Stimulated activated CD8-positive, alpha-beta memory T cell treated with anti-CD3 and anti-CD28 coated beads, Interleukin-4, amount 100 ng/mL, for 4 hours (primary cell): Measurements from ENCODE around the gene TIMM17A.

Source experiments
- DNase-seq, 2 donors: peaks; one replicate each; pipeline ENCODE4 v3.0.0-alpha.2; 2020; ENCODE audit warnings: low read depth in 2 of 2, low spot score in 1 of 2

Gene TIMM17A

DNA sequence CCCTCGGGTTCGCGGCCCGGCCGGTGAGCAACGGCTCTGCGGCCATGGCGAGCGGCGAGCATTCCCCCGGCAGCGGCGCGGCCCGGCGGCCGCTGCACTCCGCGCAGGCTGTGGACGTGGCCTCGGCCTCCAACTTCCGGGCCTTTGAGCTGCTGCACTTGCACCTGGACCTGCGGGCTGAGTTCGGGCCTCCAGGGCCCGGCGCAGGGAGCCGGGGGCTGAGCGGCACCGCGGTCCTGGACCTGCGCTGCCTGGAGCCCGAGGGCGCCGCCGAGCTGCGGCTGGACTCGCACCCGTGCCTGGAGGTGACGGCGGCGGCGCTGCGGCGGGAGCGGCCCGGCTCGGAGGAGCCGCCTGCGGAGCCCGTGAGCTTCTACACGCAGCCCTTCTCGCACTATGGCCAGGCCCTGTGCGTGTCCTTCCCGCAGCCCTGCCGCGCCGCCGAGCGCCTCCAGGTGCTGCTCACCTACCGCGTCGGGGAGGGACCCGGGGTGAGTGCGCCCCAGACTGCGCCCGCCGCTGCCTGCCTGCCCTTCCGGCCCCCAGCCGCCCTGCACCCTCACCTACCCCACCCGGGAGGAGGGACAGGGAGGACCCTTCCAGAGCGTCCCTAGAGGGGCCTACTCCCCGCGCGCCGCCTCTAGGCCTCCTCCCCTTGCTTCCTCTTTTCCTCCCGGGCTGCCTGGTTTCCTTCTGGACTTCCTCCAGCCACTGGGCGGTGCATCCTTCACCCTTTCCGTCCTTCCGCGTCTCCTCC, 27.5 kb downstream of the TIMM17A start, which contains the start of gene RNPEP:
TSS of gene RNPEP (plus strand) at position 26 of the 757 bp plus-strand sequence. CDS start at position 45, 19 bp downstream.
- peak in 1 of 2 donors; percentile 9 for DNase-seq

DNA sequence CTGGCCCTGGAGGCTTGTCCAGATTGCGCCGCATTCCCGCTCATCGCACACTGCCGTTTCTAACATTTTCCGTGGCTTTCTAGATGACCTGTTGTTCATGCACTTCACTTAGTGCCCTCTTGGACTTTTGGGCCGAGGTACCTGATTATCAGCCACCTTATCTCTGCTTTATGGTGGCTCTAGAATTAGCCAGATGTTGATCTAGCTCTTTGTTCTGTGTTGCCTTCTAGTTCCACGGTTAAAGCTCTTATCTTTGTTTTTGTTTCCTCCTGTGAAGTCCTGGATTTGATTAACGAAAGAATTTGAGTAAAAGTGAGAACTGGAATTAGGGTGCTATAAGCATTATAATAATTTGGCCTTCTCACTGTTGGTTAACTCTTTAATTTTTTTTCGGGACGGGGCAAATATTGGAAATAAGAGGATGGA, 28.1 kb downstream of the TIMM17A start:
- no peak for DNase-seq

DNA sequence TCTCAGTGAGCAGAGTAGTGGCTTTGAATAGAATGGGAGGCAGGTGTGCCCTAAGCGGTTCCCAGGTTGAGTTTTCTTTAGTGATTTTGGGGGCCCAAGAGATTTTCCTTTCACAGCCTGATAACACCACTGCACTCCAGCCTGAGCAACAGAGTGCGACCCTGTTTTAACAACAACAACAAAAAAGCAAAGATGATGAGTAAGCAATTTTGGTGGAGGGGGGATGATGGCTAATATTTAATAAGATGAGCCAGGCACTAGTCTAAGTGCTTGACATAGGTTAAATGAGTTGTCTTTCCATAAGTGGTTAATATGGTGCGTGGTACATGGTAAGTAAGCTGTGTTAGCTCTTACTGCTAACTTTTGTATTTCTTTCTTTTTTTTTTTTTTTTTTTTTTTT, 29.1 kb downstream of the TIMM17A start:
- DNase-seq: no peak

DNA sequence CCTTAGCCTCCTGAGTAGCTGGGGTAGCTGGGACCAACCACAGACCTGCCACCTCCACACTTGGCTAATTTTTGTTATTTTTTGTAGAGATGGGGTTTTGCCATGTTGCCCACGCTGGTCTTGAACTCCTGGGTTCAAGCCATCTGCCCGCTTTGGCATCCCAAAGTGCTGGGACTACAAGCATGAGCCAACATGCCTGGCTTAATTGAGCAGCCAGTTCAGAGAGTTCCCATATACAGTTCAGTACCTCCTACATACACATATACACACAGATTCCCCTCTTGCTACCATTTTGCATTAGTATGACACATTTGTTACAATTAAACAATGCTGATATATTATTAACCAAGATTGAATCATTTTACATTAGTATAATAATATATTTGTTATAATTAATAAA, 30.1 kb downstream of the TIMM17A start:
- no peak for DNase-seq

DNA sequence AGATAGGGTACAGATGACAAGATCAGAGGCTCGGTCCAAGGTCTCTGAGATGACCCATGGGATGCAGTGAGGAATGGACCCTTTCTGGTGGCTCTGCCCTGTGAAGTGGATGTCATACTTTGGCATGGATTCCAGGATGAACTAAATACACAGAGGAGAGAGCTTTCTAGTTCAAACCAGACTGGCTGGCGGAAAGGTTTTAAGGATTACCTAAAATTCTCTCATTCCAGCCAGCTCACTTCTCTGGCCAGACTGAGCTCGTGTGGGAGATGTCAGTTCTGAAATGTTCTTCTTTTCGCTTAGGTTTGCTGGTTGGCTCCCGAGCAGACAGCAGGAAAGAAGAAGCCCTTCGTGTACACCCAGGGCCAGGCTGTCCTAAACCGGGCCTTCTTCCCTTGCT, 33.3 kb downstream of the TIMM17A start:
- DNase-seq: no peak

DNA sequence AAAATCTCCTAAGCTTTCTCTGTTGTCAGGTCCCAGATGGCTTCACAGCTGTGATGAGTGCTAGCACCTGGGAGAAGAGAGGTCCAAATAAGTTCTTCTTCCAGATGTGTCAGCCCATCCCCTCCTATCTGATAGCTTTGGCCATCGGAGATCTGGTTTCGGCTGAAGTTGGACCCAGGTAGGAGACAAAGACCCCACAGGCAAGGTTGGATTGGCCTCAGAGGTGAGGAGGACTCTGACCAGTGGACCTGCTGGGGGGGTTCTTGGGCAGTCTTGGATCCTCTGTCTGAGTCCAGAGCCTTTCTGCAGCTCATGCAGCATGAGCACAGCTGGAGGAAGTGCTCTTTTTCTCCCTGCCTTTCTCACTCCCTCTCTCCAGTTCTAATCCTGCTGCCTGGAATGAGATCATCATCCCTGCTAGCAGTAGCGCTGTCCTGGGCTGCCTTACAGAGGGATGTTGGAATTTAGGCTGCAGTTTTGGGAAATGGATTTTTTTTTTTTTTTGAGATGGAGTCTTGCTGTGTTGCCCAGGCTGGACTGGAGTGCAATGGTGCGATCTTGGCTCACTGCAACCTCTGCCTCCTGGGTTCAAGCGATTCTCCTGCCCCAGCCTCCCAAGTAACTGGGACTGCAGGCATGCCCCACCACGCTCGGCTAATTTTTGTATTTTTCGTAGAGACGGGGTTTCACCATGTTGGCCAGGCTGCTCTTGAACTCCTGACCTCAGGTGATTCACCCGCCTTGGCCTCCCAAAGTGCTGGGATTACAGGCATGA, 34.2 kb downstream of the TIMM17A start:
- no peak for DNase-seq

DNA sequence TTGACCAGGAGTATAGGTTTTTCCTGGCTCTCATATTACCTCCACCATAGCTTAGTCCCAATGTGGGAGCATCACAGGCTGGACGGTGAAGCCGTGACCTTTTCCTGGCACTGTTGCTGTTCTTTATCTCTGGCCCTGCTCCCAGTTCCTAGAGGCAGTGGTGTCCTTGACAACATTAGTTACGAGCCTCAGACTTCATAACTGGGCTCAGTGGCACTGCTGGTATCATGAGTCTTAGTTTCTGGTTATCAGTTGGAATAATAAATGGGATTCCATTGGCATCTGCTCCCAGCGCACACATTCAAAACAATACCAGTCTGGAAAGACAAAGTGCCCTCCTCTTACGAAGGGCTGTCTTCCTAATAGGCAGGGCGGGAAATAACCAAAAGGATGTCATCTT, 35.1 kb downstream of the TIMM17A start:
- DNase-seq: no peak

DNA sequence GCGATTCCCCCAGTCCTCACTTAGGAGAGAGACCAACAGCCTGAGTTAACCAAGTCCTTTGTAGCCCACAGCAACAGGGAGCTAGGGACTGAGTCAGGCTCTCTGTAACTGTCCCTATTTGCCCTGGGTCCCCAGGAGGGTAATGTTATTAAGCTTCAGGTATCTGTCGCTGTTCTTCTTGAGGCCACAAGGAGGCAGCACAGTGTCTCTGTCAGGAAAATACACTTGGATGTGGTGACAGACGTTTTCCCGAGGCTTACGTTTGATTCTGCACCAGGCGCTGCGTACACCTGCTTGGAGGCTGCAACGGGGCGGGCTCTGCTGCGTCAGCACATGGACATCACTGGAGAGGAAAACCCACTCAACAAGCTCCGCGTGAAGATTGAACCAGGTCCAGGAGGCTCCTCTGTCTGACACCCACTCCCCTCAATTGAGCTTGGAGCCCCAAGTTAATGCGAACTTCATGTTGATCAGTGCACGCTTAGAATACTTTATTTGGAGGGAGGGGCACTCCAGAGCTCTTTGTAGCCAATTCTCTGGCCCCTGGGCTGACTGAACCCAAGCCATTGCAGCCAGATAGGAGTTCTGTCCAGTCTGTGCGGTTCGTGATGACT, 44.4 kb downstream of the TIMM17A start:
- DNase-seq: no peak

DNA sequence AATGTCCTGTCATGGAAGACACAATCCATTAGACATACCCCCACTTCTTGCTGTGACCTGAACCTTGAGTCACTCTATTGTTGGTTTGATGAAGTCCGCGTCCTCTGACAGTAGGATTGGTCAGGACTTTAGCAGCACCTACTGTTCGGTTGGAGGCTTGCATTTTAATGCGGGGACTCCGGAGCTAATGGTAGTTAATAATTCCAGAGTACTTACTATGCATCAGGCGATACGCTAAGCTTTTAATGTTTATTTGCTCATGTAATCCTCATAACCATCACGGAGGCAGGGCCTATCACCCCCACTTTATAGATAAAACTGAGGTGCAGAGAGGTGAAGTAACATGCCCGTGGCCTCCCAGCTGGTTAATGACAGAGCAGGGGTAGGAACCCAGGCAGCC, 47.2 kb downstream of the TIMM17A start:
- DNase-seq: no peak

DNA sequence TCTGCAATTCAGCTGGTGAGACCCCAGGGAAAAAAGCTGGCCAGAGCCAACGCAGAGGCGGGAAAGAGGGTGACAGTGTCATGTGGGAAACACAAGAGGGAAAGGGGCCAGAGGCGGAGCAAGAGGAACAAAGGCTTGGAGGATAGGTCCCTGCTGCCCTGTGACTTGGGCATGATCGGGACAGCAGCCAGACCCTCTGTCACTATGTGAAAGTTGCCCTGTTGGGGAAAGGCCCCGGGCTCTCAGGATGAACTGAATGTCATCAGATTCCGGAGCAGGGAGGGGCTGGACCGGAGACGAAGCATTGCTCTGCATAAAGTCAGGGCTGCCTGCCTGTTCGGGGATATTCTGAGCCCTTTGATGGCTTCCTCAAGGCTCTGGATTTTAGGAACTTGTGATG, 49.4 kb downstream of the TIMM17A start:
- DNase-seq: no peak

DNA sequence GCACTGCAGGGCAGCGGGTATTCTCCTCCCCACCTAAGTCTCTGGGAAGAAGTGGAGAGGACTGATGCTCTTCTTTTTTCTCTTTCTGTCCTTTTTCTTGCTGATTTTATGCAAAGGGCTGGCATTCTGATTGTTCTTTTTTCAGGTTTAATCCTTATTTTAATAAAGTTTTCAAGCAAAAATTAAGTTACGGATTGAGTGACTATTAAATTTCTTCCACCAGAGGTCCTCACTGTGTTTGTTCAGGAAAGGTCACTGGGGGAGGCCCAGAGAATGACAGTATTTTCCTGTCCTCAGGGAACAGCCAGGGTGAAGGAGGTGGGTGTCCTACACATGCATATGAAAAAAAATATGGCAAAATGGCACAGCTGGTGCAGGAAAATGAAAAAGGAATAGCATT, 50.7 kb downstream of the TIMM17A start:
- DNase-seq: no peak

DNA sequence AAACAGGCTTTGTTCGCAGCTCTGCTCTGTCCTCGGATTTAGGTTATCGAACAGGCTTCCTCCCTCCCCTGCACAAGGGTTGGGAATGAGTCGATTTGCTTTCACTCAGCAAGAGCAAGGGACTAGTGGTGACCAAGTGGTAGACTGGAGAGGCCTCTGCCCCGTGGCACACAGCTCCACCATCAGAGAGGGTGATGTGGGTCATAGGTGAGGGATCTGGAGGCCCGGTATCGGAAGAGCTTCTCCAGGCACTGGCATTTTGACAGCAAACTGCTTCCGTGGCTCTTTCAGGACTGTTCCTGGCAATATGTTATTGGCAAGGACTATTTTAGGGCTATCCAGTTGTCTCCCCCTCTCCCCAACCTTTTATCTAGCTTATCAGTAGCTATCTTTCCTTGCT, 52.0 kb downstream of the TIMM17A start:
- no peak for DNase-seq

DNA sequence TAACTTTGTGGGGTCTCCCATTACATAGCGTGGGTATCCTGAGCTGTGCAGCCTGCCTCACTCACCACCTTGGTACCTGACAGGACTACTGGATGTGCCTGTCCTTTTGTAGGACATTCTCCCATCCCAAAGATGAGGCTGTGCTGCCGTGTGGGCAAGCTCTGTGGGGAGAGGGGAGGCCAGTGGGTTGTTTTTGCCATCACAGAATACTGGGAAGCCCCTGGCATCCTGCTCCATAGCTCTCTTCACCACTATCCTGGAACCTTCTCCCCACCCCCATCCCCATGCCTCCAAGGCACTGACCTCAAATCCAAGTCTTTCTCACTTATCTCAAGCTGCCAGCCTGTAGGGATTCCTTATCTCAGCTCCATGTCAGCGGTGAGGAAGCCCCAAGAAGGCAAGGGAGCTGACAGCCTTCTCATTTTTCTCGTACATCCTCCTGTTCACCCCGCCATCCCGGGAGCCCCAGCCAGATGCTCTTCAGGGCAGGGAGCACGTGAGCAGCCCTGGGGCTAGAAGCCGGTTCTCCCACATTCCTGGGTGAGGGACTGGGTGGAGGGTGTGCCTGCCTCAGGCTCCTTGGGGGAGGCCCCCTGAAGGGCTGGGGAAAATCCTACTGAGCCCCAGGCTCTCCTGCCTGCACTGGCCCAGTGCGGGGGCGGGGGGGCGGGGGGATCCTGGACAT, 52.6 kb downstream of the TIMM17A start:
- DNase-seq: no peak

DNA sequence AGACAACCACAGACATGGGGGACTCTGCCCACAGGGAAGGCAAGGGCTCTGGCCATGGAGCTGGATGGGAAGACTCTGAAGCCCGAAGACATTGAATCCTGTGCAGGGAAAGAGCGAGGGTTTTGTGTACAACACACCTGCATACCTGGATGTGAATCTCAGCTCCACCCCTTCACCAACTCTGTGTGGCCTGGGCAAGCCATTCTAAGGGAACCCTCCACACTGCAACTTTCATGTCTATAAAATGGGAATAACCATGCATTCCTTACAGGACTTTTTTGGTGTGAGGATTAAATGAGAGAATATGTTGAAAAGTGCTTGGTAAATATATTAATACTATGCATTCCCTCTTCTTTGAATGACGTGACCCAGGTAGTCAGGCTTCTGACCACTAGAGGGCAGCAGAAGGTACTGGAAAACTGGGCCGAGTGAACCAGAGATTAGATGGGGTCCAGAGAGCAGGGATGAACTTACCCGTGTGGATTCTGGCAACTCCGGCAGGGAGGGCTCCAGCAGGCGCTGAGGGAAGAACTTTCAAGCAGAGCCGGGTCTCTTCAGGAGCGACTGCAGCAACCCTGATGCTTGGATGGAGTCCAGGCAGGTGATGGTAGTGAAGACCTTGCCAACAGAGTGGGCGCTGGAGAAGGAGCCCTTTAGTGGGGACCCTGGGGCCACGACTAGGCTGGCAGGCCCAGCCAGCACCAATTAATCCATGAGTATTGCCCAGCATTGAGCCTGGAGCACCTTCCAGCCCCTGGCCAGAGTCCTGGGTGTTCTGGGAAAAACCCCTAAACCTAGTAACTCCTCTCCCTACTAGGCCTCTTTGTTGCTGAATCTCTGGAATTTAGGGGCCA, 54.2 kb downstream of the TIMM17A start:
- peak; percentile 12 to 13 for DNase-seq

DNA sequence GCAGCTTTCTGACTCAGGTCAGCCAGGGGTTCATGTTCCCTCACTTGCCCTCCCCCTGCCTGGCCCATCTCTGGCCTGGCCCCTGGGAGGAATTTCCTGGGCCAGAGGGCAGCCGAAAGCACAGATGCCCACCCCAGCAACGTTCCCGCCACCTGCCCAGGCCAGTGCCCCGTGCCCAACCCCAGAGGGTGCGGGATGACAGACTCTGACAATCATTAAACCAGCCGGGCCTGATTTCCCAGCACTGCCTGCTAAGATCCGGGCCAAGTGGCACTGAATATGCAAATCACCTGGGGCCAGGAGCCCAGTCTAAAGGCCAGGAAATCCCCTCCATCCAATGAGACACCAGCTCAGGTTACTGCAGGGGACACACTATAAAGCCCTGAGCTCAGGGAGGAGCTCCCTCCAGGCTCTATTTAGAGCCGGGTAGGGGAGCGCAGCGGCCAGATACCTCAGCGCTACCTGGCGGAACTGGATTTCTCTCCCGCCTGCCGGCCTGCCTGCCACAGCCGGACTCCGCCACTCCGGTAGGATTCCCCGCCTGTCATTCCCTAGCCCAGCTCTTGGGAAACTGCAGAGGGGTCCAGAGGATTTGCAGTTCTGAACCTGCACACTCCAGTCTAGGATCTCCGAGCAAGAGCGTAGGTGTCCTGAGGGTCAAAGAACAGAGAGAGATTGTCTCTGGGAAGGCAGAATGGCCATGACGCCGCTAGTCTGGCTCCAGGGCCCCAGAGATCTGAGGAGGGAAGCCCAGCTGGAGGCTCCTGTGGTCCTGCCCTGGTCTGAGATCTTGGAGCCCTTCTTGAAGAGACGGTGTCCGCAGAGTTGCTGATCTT, 55.1 kb downstream of the TIMM17A start, which contains the start of gene ELF3:
TSS of gene ELF3 (plus strand) at position 408 of the 836 bp plus-strand sequence. CDS start 550 bp downstream, outside the sequence.
- no peak for DNase-seq

DNA sequence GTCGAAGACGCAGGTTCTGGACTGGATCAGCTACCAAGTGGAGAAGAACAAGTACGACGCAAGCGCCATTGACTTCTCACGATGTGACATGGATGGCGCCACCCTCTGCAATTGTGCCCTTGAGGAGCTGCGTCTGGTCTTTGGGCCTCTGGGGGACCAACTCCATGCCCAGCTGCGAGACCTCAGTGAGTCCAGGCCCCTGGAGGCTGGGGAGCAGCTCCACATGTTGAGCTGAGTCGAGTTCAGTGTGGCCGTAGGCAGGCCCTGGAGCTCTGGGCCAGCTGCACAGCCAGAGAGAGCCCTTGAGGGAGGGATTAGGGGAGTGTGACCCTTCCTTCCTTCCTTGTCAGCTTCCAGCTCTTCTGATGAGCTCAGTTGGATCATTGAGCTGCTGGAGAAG, 56.7 kb downstream of the TIMM17A start:
- DNase-seq: no peak

DNA sequence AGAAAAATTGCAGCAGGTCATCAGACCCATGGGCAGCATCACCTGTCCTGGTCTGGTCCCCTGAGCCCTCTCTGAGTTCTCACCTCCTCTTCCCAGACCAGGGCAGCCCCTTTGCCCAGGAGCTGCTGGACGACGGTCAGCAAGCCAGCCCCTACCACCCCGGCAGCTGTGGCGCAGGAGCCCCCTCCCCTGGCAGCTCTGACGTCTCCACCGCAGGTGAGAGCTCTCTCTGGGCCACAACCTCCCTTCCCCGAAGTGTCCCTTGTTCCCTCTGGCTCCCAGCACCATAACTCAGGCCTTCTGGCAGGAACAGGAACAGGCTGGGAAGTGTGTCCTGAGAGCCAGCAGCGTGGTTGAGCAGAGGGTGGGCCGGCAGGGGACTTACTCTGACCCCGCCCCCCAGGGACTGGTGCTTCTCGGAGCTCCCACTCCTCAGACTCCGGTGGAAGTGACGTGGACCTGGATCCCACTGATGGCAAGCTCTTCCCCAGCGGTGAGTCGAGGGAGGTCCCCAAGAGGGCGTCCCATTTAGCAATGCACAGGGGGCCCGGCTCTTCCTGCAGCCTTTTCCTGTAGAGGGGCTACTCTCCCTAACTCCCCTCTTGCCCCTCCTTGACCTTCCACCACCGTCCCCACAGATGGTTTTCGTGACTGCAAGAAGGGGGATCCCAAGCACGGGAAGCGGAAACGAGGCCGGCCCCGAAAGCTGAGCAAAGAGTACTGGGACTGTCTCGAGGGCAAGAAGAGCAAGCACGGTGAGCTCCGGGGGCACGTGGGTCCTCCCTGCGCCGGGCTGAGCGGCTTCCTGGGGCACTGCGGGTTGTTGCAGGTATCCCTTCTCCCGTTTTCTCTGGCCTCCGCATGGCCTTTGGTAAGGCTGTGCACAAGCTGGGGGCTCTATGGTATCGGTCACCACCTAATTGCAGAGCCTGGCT, 57.5 kb downstream of the TIMM17A start:
- no peak for DNase-seq

DNA sequence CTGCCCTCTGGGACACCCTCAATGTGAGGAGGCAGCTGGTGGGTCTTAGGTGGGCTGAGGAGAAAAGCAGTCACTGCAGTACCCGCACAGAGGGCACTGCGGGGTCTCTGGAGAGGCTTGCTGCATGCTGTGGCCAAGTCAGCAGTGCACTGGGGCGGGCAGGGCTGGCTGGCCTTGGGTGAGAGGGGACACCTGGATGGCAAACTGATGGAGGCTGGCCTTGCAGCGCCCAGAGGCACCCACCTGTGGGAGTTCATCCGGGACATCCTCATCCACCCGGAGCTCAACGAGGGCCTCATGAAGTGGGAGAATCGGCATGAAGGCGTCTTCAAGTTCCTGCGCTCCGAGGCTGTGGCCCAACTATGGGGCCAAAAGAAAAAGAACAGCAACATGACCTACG, 58.3 kb downstream of the TIMM17A start:
- DNase-seq: no peak
